Brain microvascular endothelial cell (primary cell): ENCODE data around the gene TSPYL2.

Experiments used
- DNase-seq: peaks from one replicate; pipeline ENCODE4 v3.0.0-alpha.2; 2020
- H3K27ac ChIP-seq: fragments of 250-450 bp; sonication (Bioruptor Pico); 2 replicates; pipeline ENCODE4 v1.5.1; 2020; ENCODE audit warnings: mild to moderate bottlenecking, moderate library complexity
- H3K27me3 ChIP-seq: fragments of 250-450 bp; sonication (Bioruptor Pico); replicated peaks from 2 replicates; pipeline ENCODE4 v1.5.1; 2020; ENCODE audit warnings: mild to moderate bottlenecking
- H3K36me3 ChIP-seq: fragments of 250-450 bp; sonication (Bioruptor Pico); replicated peaks from 2 replicates; pipeline ENCODE4 v1.5.1; 2020; ENCODE audit warnings: mild to moderate bottlenecking
- H3K4me3 ChIP-seq: 2 replicates; pipeline ENCODE4 v1.5.1; 2011; ENCODE audit warnings: low read depth, mild to moderate bottlenecking, control low read depth, low read length, moderate library complexity
- in situ Hi-C: cut with HindIII; loops from 2 replicates; pipeline ENCODE4 v1.10.0; 2017; ENCODE audit warnings: low sequenced_read_pairs, low pct_ligation_motif_present
- TF ChIP-seq, protein P1 (sequence below): IDR thresholded peaks from 2 replicates; pipeline ENCODE4 v1.5.1; 2011; ENCODE audit warnings: low read depth, mild to moderate bottlenecking, moderate library complexity, low read length, control low read depth, inconsistent platforms; ENCODE audit errors: missing control alignments

Gene TSPYL2

DNA sequence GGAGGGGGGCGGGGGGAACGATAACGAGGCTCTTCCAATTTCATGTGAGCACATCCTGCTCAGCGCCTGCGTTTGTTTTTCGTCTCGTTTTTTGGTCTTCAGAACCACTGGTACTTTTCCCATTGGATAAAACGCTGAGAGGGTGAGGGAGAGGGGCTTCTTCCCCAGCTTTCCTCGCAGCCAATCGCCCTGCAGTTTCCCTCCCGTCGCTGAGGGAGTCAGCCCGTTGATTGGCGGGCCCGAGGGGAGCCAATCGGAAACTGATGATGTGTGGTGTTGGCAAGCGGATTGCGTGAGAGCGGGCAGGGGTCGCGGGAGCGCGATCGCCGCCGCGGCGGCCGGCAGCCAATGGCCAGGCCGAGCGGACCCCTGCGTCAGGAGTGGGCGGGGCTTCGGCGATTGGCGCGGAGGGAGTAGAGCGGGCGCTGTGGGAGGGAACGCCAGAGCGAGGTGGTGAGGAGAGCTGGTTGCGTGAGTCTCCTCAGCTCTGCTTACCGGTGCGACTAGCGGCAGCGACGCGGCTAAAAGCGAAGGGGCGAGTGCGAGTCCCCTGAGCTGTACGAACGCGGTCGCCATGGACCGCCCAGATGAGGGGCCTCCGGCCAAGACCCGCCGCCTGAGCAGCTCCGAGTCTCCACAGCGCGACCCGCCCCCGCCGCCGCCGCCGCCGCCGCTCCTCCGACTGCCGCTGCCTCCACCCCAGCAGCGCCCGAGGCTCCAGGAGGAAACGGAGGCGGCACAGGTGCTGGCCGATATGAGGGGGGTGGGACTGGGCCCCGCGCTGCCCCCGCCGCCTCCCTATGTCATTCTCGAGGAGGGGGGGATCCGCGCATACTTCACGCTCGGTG, at the start of gene TSPYL2:
TSPYL2 (plus strand) TSS at position 443 of the 848 bp plus-strand sequence; CDS start at position 575, 132 bp downstream.
- TF ChIP-seq, protein P1, sequence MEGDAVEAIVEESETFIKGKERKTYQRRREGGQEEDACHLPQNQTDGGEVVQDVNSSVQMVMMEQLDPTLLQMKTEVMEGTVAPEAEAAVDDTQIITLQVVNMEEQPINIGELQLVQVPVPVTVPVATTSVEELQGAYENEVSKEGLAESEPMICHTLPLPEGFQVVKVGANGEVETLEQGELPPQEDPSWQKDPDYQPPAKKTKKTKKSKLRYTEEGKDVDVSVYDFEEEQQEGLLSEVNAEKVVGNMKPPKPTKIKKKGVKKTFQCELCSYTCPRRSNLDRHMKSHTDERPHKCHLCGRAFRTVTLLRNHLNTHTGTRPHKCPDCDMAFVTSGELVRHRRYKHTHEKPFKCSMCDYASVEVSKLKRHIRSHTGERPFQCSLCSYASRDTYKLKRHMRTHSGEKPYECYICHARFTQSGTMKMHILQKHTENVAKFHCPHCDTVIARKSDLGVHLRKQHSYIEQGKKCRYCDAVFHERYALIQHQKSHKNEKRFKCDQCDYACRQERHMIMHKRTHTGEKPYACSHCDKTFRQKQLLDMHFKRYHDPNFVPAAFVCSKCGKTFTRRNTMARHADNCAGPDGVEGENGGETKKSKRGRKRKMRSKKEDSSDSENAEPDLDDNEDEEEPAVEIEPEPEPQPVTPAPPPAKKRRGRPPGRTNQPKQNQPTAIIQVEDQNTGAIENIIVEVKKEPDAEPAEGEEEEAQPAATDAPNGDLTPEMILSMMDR, result no peak
- H3K27me3 ChIP-seq, result no peaks in the 10 kb centered on the region
- peak; percentile 93 for DNase-seq
- H3K27ac ChIP-seq, result peak within 1 kb of the TSS; percentile 79
- in situ Hi-C loops, result no loop called here
- peaks cover 14% of the 10 kb centered on the region for H3K36me3 ChIP-seq
- peak within 1 kb of the TSS; percentile 67 for H3K4me3 ChIP-seq

- Histone ChIP-seq H3K27me3 (peaks cover 3% of the 10 kb centered on the region), H3K27ac (no peak overlapping the region), H3K4me3 (no peak overlapping the region), H3K36me3 (no peaks in the 10 kb centered on the region)
- in situ Hi-C loops, result no loop called here
- TF ChIP-seq, protein P1, result no peak
- no peak for DNase-seq
Measured at GRCh38 chrX:53036149-53036548, 46.0 kb upstream of the TSPYL2 start.

GRCh38 chrX:53039236-53039635, 42.9 kb upstream of the TSPYL2 start:
- TF ChIP-seq, protein P1, result no peak
- in situ Hi-C loops, result no loop called here
- H3K27ac ChIP-seq, result no peak overlapping the region
- no peak overlapping the region for H3K4me3 ChIP-seq
- H3K36me3 ChIP-seq, result no peaks in the 10 kb centered on the region
- peaks cover 3% of the 10 kb centered on the region for H3K27me3 ChIP-seq
- DNase-seq, result no peak

- in situ Hi-C loops, result no loop called here
- no peak for DNase-seq
- no peaks in the 10 kb centered on the region for H3K36me3 ChIP-seq
- TF ChIP-seq, protein P1, result no peak
- H3K4me3 ChIP-seq, result no peak overlapping the region
- no peak overlapping the region for H3K27ac ChIP-seq
- H3K27me3 ChIP-seq, result no peaks in the 10 kb centered on the region
Measured at GRCh38 chrX:53044995-53045394, 37.2 kb upstream of the TSPYL2 start.

DNA sequence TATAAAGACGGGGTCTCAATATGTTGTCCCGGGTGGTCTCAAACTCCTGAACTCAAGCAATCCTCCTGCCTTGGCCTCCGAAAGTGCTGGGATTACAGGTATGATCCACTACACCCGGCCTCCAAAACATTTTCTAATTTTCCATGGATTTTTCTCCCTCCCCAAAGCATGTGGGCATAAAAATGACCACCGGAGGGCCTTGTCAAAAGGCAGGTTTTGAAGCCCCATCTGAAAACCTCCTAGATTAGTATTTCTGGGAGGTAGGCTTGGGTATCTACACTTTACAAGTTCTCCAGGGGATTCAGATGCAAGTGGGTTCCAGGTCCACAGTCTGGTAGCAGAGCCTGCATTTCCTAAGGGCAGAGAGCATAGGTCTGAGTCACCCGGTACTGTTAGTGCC, 34.9 kb upstream of the TSPYL2 start:
- H3K36me3 ChIP-seq, result no peaks in the 10 kb centered on the region
- TF ChIP-seq, protein P1, result peak; percentile 60
- in situ Hi-C loops, result no loop called here
- DNase-seq, result no peak
- no peak overlapping the region for H3K27ac ChIP-seq
- H3K4me3 ChIP-seq, result no peak overlapping the region
- H3K27me3 ChIP-seq, result no peaks in the 10 kb centered on the region
